OCI-LY1 (cell line): ENCODE results near the gene WDR74.

Experiments
- H2AFZ ChIP-seq: fragments of 200-600 bp; sonication (generic), shearing (Covaris generic); 2 replicates; pipeline ENCODE4 v1.6.0; 2014; ENCODE audit warnings: antibody characterized with exemption, mild to moderate bottlenecking, low read length
- H3F3A ChIP-seq: fragments of 200-600 bp; sonication (generic), shearing (Covaris generic); 2 replicates; pipeline ENCODE4 v1.6.0; 2014; ENCODE audit warnings: mild to moderate bottlenecking, antibody characterized with exemption, low read length, moderate library complexity; ENCODE audit not compliant: insufficient read depth
- H3K27ac ChIP-seq: fragments of 200-600 bp; sonication (generic); 2 replicates; pipeline ENCODE4 v1.5.1; 2014; ENCODE audit warnings: low read length, mixed run types, mild to moderate bottlenecking, low read depth; ENCODE audit not compliant: poor library complexity, severe bottlenecking
- H3K27me3 ChIP-seq: fragments of 200-600 bp; sonication (generic); 2 replicates; pipeline ENCODE4 v1.6.0; 2014; ENCODE audit warnings: antibody characterized with exemption, mild to moderate bottlenecking, low read length, moderate library complexity; ENCODE audit not compliant: insufficient read depth
- H3K36me3 ChIP-seq: fragments of 200-600 bp; sonication (generic); 2 replicates; pipeline ENCODE4 v1.6.1; 2014; ENCODE audit warnings: mild to moderate bottlenecking, antibody characterized with exemption, low read length, moderate library complexity, mixed read lengths; ENCODE audit not compliant: insufficient read depth
- H3K4me1 ChIP-seq: fragments of 200-600 bp; sonication (generic); 2 replicates; pipeline ENCODE4 v1.5.1; 2014; ENCODE audit warnings: mild to moderate bottlenecking, low read length, moderate library complexity; ENCODE audit not compliant: insufficient read depth, severe bottlenecking
- H3K4me2 ChIP-seq: fragments of 200-600 bp; sonication (generic), shearing (Covaris generic); 2 replicates; pipeline ENCODE4 v1.6.1; 2014; ENCODE audit warnings: low read length
- H3K4me3 ChIP-seq: fragments of 200-600 bp; sonication (generic); 2 replicates; pipeline ENCODE4 v1.5.1; 2014; ENCODE audit warnings: low read length, low read depth, mild to moderate bottlenecking, mixed read lengths; ENCODE audit not compliant: poor library complexity, severe bottlenecking
- H3K79me2 ChIP-seq: fragments of 200-600 bp; shearing (Covaris generic); 2 replicates; pipeline ENCODE4 v1.6.1; 2016; ENCODE audit warnings: mixed run types, low read length, mixed read lengths; ENCODE audit not compliant: insufficient read depth
- H3K9ac ChIP-seq: fragments of 200-600 bp; sonication (generic), shearing (Covaris generic); 2 replicates; pipeline ENCODE4 v1.6.1; 2014; ENCODE audit warnings: mild to moderate bottlenecking, low read length, mixed read lengths
- H3K9me2 ChIP-seq: fragments of 200-600 bp; sonication (generic), shearing (Covaris generic); 2 replicates; pipeline ENCODE4 v1.6.1; 2014; ENCODE audit warnings: low read depth, mild to moderate bottlenecking, low read length, mixed read lengths
- H3K9me3 ChIP-seq: fragments of 200-600 bp; shearing (Covaris generic); 2 replicates; pipeline ENCODE4 v1.6.1; 2014; ENCODE audit warnings: low read length, mixed read lengths
- H4K20me1 ChIP-seq: fragments of 200-600 bp; sonication (generic), shearing (Covaris generic); 2 replicates; pipeline ENCODE4 v1.6.0; 2016; ENCODE audit warnings: mild to moderate bottlenecking, low read length; ENCODE audit not compliant: insufficient read depth
- EZH2 ChIP-seq: fragments of 200-600 bp; sonication (generic), shearing (Covaris generic); IDR thresholded peaks from 2 replicates; pipeline ENCODE4 v1.8.0; 2017; ENCODE audit warnings: borderline replicate concordance, mixed run types, mild to moderate bottlenecking, antibody characterized with exemption, low read length, moderate library complexity, mixed read lengths
- TF ChIP-seq, protein P1 (sequence below): fragments of 200-600 bp; sonication (generic), shearing (Covaris generic); IDR thresholded peaks from 2 replicates; pipeline ENCODE4 v1.5.1; 2017; ENCODE audit warnings: mild to moderate bottlenecking, antibody characterized with exemption, low read length, moderate library complexity, mixed read lengths

WDR74 gene

DNA sequence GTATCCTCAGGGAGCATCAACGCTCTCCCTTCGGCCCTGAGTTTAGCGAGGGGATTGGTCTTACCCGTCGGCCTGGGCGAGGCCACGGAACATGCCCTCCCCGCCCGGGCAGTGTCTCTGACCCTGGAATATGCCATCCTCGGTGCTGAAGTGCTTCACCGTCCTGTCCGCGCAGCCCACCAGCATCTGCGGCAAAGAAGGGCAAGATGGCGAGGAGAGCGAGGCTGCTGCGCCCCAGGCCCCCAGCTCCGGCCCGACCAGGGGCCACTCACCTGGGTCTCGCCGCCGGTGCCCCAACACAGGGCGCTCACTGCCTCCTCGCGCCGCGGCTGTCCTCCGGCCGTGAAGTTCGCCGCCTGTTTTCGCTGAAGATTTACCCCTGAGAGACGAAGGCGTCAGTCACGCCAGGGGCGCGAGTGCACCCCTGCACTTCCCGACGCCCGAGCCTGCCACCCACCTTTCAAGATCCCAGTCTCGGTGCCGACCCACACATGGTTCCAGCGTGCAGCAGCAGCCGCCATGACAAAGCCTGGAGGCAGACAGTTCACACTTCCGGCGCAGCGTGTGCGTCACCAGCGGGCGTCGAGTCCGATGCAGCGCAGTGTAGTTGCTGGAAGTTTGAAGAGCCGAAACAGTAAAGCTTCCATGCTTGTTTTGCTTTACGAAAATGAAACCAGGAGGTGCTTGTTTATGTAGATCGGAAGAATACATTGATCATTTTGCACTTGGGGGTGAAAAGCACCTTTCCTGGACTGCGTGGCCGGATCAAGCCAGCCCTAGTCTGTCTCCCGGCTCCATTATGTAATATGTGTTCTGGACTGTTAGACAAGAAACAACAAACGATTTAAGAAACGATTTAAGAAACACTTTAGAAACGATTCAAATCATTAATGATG is at the start of gene WDR74:
WDR74 (minus strand) TSS at position 541 of the 896 bp plus-strand sequence; CDS start at position 521, 20 bp downstream.
- Histone ChIP-seq H3K79me2 (peaks cover 18% of the 10 kb centered on the region), H3K4me1 (peaks cover 38% of the 10 kb centered on the region), H3K4me3 (peak within 1 kb of the TSS; percentile 81), H3K27ac (peak within 1 kb of the TSS; percentile 95), H4K20me1 (no peaks in the 10 kb centered on the region), H3K9me3 (no peaks in the 10 kb centered on the region), H3K4me2 (peak within 1 kb of the TSS; percentile 76), H3F3A (no peaks in the 10 kb centered on the region), H2AFZ (no peak within 1 kb of the TSS), H3K9ac (peak within 1 kb of the TSS; percentile 86), H3K27me3 (no peaks in the 10 kb centered on the region), H3K9me2 (no peaks in the 10 kb centered on the region), H3K36me3 (peaks cover 35% of the 10 kb centered on the region)
- no peak for TF ChIP-seq EZH2
- TF ChIP-seq, protein P1, sequence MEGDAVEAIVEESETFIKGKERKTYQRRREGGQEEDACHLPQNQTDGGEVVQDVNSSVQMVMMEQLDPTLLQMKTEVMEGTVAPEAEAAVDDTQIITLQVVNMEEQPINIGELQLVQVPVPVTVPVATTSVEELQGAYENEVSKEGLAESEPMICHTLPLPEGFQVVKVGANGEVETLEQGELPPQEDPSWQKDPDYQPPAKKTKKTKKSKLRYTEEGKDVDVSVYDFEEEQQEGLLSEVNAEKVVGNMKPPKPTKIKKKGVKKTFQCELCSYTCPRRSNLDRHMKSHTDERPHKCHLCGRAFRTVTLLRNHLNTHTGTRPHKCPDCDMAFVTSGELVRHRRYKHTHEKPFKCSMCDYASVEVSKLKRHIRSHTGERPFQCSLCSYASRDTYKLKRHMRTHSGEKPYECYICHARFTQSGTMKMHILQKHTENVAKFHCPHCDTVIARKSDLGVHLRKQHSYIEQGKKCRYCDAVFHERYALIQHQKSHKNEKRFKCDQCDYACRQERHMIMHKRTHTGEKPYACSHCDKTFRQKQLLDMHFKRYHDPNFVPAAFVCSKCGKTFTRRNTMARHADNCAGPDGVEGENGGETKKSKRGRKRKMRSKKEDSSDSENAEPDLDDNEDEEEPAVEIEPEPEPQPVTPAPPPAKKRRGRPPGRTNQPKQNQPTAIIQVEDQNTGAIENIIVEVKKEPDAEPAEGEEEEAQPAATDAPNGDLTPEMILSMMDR = no peak

DNA sequence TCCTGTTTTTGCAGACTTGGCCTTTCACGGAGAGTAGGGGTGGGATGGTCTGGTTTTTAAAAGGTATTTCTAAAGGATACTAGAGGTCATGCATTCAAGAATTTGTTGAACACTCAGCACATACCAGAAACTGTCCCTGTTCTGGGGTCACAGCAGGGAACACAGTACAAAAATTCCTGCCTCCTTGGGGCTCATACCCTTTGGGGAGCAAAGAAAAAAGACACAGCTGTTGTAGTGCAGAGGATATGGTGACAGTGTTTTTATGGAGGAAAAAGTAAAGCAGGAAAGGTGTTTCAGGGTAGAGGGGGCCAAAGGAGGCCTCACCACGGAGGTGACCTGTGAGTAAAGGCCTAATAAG is 49.7 kb upstream of the WDR74 start:
- H3K27ac ChIP-seq = no peak overlapping the region
- no peaks in the 10 kb centered on the region for H3K9me2 ChIP-seq
- no peaks in the 10 kb centered on the region for H4K20me1 ChIP-seq
- H3K4me2 ChIP-seq = no peak overlapping the region
- H3K79me2 ChIP-seq = no peaks in the 10 kb centered on the region
- no peak overlapping the region for H3K9ac ChIP-seq
- H2AFZ ChIP-seq = no peak overlapping the region
- peaks cover 59% of the 10 kb centered on the region for H3K36me3 ChIP-seq
- H3K4me3 ChIP-seq = no peak overlapping the region
- no peaks in the 10 kb centered on the region for H3K27me3 ChIP-seq
- H3K9me3 ChIP-seq = no peaks in the 10 kb centered on the region
- TF ChIP-seq EZH2 = no peak
- TF ChIP-seq, protein P1 = no peak
- H3F3A ChIP-seq = no peaks in the 10 kb centered on the region
- no peaks in the 10 kb centered on the region for H3K4me1 ChIP-seq

DNA sequence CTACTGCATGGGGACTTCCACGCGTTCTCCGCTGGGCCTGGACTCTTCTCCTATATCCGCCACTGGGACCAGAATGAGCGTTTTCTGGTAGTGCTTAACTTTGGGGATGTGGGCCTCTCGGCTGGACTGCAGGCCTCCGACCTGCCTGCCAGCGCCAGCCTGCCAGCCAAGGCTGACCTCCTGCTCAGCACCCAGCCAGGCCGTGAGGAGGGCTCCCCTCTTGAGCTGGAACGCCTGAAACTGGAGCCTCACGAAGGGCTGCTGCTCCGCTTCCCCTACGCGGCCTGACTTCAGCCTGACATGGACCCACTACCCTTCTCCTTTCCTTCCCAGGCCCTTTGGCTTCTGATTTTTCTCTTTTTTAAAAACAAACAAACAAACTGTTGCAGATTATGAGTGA is 49.0 kb upstream of the WDR74 start:
- Histone ChIP-seq H3K79me2 (no peaks in the 10 kb centered on the region; the same call in 1 of the 2 replicates), H3K9ac (no peak overlapping the region), H4K20me1 (no peaks in the 10 kb centered on the region)

More for the DNA sequence above, 49.0 kb upstream of the WDR74 start:
- no peak overlapping the region for H3K27ac ChIP-seq
- H3K4me1 ChIP-seq = peaks cover 6% of the 10 kb centered on the region
- no peak overlapping the region for H3K4me3 ChIP-seq
- H2AFZ ChIP-seq = no peak overlapping the region
- H3K4me2 ChIP-seq = no peak overlapping the region
- no peaks in the 10 kb centered on the region for H3K9me2 ChIP-seq
- peaks cover 66% of the 10 kb centered on the region for H3K36me3 ChIP-seq
- no peaks in the 10 kb centered on the region for H3F3A ChIP-seq
- H3K9me3 ChIP-seq = no peaks in the 10 kb centered on the region
- TF ChIP-seq EZH2 = no peak
- TF ChIP-seq, protein P1 = no peak
- H3K27me3 ChIP-seq = no peaks in the 10 kb centered on the region
